Ovary (tissue), 9 donors: Measurements from ENCODE around the gene CCL14. TPM values are rescaled to one million over a fixed set of nuclear protein-coding genes. Genes with fewer than 3 reads are reported as not detected.

Source experiments
- DNase-seq, 5 donors: peaks; one replicate each; pipeline ENCODE4 v3.0.0-alpha.2; 2019 to 2020
- H3K27ac ChIP-seq, 2 donors: fragments of 200-600 bp; one replicate each; pipeline versions ENCODE4 v1.5.1 to v1.8.0; 2019 to 2022
- H3K27me3 ChIP-seq: fragments of 200-600 bp; one replicate; pipeline ENCODE4 v1.8.0; 2022
- H3K36me3 ChIP-seq: fragments of 200-600 bp; sonication (generic); one replicate; pipeline ENCODE4 v1.5.1; 2019
- H3K4me1 ChIP-seq: one replicate; pipeline ENCODE4 v1.8.1; 2013; ENCODE audit warnings: mild to moderate bottlenecking, moderate library complexity; ENCODE audit not compliant: insufficient read depth
- H3K4me3 ChIP-seq: fragments of 200-600 bp; sonication (generic); one replicate; pipeline ENCODE4 v1.5.1; 2017
- H3K9me3 ChIP-seq, 2 donors: fragments of 200-600 bp in 1 of 2; sonication (generic) in 1 of 2; one replicate each; pipeline versions ENCODE4 v1.5.1 to v1.8.1; 2013 to 2019; ENCODE audit warnings: mild to moderate bottlenecking in 1 of 2, moderate library complexity in 1 of 2
- CTCF ChIP-seq, 3 donors: fragments of 450-650 bp in 2 of 3; fragments of 200-600 bp in 1 of 3; IDR thresholded peaks; one replicate each; pipeline versions ENCODE4 v1.5.1 to v1.8.0; 2016 to 2022; ENCODE audit warnings: antibody characterized with exemption in 3 of 3, mild to moderate bottlenecking in 1 of 3
- EP300 ChIP-seq: sonication (generic); formaldehyde crosslinking; IDR thresholded peaks from one replicate; pipeline ENCODE4 v1.6.1; 2017; ENCODE audit warnings: antibody characterized with exemption
- POLR2A ChIP-seq: fragments of 450-650 bp; IDR thresholded peaks from one replicate; pipeline ENCODE4 v1.6.1; 2017; ENCODE audit warnings: antibody characterized with exemption, mild to moderate bottlenecking, moderate library complexity
- WGBS, 3 donors: extraction: QIAGEN DNeasy Blood & Tissue Kit in 1 of 3; methylation state at CpG; one replicate each; pipeline versions ENCODE4 v1.1.5 to v1.1.7; 2013 to 2017; 5-methylcytosine and 5-hydroxymethylcytosine counted together
- intact Hi-C, 4 donors: fragments of 100-400 bp; cut with DNase I; formaldehyde crosslinking; loops; one replicate each; pipeline versions ENCODE4 v1.11.0 to v1.15.1; 2022 to 2023
- polyA plus RNA-seq, 2 donors: library from polyadenylated mRNA; stranded (reverse); fragments of 200-250 nt in 1 of 2; fragments of 350-450 nt in 1 of 2; fragmentation: Illumina TruSeq in 1 of 2; extraction: RNeasy Lipid Tissue Mini Kit (QIAGEN cat#74804) in 1 of 2; gene quantifications; one replicate each; pipeline ENCODE4 v1.2.3, GENCODE V29; 2013 to 2014
- total RNA-seq, 7 donors: library from RNA; depleted of rRNA in 2 of 7; stranded (reverse); fragments of >200 nt in 2 of 7; fragmentation: NEBNext Ultra II Directional in 3 of 7; extraction: Animal tissue kit (Norgen Biotek cat#: 25700) in 3 of 7; gene quantifications; one replicate each; pipeline versions ENCODE4 v1.1.0 to v1.2.4, GENCODE V29; 2016 to 2023
- donor health status: DM: no; HTN: no; CAD: no; lungs with moderate emphysema.
- donor health status: DM: no; HTN: no; CAD: no.
- donor health status: Bipolar disorder and iron deficiency.
- donor health status: DM: yes; HTN: yes; CAD: no.
- donor health status: DM: no; HTN: no; CAD: no.
- donor health status: DM: yes; HTN: yes; CAD: no.

CCL14 gene
- total and polyA plus RNA-seq, 9 donors, result 3.3 to 411 (median 15.1) TPM

DNA sequence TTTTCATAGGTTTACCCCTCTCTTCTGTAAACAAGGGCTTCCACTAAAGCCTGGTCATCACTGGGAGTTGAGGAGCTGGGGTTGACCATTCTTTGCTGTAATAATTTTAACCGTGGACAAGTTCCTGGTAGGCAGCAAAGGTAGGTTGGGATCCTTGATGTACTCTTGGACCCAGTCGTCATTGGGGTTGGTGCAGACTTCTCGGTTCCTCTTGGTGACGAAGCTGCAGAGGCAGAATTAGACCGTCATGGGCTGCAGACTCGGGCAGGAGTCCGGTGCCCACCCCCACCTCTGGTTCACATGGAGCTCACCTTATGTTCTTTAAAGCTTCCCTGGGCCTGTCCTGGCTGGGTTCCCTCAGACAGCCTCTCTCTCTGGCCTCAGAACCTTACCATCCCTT, 9.0 kb downstream of the CCL14 start:
- TF ChIP-seq POLR2A (no peak), CTCF (IDR thresholded peaks at IDR 0.05) (no peak), EP300 (no peak)
- H3K27ac ChIP-seq, result no peak overlapping the region
- intact Hi-C loops, result loop anchor here in 2 of 4 donors (10.0 kb wide), 2 partner anchors 497 to 507 kb away; partner anchors contain the start of gene ZNHIT3 (in 1 of the 2)
- H3K4me3 ChIP-seq, result no peak overlapping the region
- no peaks in the 10 kb centered on the region for H3K9me3 ChIP-seq
- no peaks in the 10 kb centered on the region for H3K36me3 ChIP-seq
- 88 to 97% (median 91%) methylated on average over 7 of the region's 7 CpGs for WGBS, 3 donors
- DNase-seq, result no peak
- no peaks in the 10 kb centered on the region for H3K4me1 ChIP-seq
- no peaks in the 10 kb centered on the region for H3K27me3 ChIP-seq

- Histone ChIP-seq H3K27me3 (no peaks in the 10 kb centered on the region), H3K36me3 (no peaks in the 10 kb centered on the region), H3K27ac (no peak overlapping the region), H3K4me3 (no peak overlapping the region), H3K4me1 (no peaks in the 10 kb centered on the region), H3K9me3 (no peaks in the 10 kb centered on the region)
- intact Hi-C loops, result loop anchor here in 2 of 4 donors (10.0 kb wide), 2 partner anchors 501 to 511 kb away; partner anchors contain the start of gene ZNHIT3 (in 1 of the 2)
- WGBS, 3 donors, result 42 to 51% (median 43%) methylated on average over 10 of the region's 10 CpGs
- DNase-seq, result no peak
- no peak for TF ChIP-seq CTCF (IDR thresholded peaks at IDR 0.05)
- TF ChIP-seq POLR2A, result no peak
- TF ChIP-seq EP300, result no peak
Measured at GRCh38 chr17:35973333-35974260, 12.9 kb downstream of the CCL14 start.

- DNase-seq, result no peak
- intact Hi-C loops, result loop anchor here in 2 of 4 donors (10.0 kb wide), 2 partner anchors 502 to 512 kb away; partner anchors contain the start of gene ZNHIT3 (in 1 of the 2)
- no peak for TF ChIP-seq POLR2A
- no peak for TF ChIP-seq EP300
- no peak for TF ChIP-seq CTCF (IDR thresholded peaks at IDR 0.05)
- WGBS, 3 donors, result 68 to 77% (median 70%) methylated on average over 4 of the region's 4 CpGs
- Histone ChIP-seq H3K27me3 (no peaks in the 10 kb centered on the region), H3K4me3 (no peak overlapping the region), H3K4me1 (no peaks in the 10 kb centered on the region), H3K9me3 (no peaks in the 10 kb centered on the region), H3K27ac (no peak overlapping the region), H3K36me3 (no peaks in the 10 kb centered on the region)
Measured at GRCh38 chr17:35972945-35973332, 13.6 kb downstream of the CCL14 start.

- intact Hi-C loops, result loop anchor here in 2 of 4 donors (10.0 kb wide), 2 partner anchors 502 to 512 kb away; partner anchors contain the start of gene ZNHIT3 (in 1 of the 2)
- H3K36me3 ChIP-seq, result no peaks in the 10 kb centered on the region
- H3K9me3 ChIP-seq, result no peaks in the 10 kb centered on the region
- H3K27ac ChIP-seq, result no peak overlapping the region
- TF ChIP-seq CTCF (IDR thresholded peaks at IDR 0.05) (no peak), POLR2A (no peak), EP300 (no peak)
- H3K27me3 ChIP-seq, result no peaks in the 10 kb centered on the region
- H3K4me3 ChIP-seq, result no peak overlapping the region
- 69 to 88% (median 87%) methylated on average over 6 of the region's 6 CpGs for WGBS, 3 donors
- no peaks in the 10 kb centered on the region for H3K4me1 ChIP-seq
- DNase-seq, result no peak
Measured at GRCh38 chr17:35972535-35972934, 14.0 kb downstream of the CCL14 start.
